NCI-H2107 treated with DMSO at 0.1 percent for 48 hours (cell line): ENCODE results near the gene TAAR2.
"Not testable (repeated sequence)": the region's sequence is repeated elsewhere in the genome, so short reads cannot be mapped to it uniquely, and the experiment has no call there.

Experiments used
- DNase-seq: peaks from one replicate; lab custom pipeline; 2025; ENCODE audit not compliant: unreplicated experiment; lab: John Stamatoyannopoulos, UW

The TAAR2 gene

DNA sequence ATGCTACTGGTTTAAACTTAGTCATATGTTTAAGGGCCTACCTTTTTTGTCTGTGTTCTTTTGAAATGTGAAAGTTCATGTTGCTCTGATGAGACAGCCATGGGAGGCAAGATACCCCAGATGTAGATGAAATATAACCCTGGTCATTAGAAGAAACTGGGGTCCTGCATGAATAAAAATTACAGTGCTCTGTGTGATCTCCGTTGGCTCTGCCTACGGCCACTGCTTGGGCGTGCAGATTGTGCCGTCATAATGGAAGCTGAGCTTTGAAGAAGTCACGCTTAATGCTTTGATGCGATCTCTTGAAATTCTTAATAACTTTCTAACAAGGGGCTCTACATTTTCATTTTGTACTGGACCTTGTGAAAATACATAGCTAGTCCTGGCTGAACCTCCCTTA is at the start of gene TAAR2:
Gene TAAR2, minus strand, starts transcription at position 101 of the 400 bp plus-strand sequence. Its CDS starts 0 bp downstream, at position 101.
- no peak for DNase-seq

DNA sequence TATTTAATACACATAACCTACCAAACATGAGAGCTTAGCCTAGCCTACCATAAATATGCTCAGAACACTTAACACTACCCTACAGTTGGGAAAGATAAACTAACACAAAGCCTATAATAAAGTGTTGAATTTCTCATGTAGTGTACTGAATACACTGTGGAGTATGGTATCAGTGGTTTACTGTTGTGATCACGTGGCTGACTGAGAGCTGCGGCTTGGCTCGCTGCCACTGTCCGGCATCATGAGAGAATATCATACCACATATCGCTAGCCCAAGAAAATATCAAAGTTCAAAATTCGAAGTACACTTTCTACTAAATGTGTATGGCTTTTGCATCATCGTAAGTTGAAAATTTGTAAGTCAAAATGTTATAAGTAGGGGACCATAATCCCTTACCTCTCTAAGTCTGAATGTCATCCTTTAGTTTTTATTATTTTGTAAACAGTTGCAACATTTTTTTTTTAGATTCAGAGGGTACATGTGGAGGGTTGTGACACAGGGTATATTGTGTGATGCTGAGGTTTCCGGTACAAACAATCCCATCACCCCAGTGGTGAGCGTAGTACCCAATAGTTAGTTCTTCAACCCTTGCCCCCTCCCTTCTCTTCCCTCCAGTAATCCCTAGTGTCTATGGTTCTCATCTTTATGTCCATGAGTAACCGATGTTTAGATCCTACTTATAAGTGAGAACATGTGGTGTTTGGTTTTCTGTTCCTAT is 49.5 kb upstream of the TAAR2 start:
- peak; percentile 89 for DNase-seq

- no peak for DNase-seq
These were observed 47.2 kb upstream of the TAAR2 start for GRCh38 chr6:132671295-132671694.

- DNase-seq: peak; percentile 61
These were observed 45.7 kb upstream of the TAAR2 start for GRCh38 chr6:132669690-132670291.

GRCh38 chr6:132666118-132666517 is 42.0 kb upstream of the TAAR2 start:
- DNase-seq: no peak

GRCh38 chr6:132664309-132665034 is 40.4 kb upstream of the TAAR2 start:
- DNase-seq: no peak

DNA sequence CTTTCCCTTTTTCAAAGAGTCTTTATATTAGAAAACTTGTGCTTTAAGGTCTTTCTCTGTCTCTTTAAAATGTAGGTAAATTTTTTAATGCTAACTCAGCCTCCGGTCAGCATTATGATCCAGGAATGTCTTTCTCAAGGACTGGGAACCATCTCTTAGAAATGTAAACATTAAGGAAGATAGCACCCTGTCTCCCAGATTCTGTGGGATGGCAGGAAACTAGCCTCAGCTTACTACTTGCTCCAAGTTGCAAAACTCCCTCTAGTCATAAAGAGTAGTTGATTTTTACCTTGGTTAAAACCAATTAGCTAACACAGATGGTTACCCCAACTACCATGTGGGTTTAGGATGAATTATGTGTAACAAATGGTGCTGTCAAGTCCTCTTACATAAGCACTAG is 39.6 kb upstream of the TAAR2 start:
- DNase-seq: no peak

DNA sequence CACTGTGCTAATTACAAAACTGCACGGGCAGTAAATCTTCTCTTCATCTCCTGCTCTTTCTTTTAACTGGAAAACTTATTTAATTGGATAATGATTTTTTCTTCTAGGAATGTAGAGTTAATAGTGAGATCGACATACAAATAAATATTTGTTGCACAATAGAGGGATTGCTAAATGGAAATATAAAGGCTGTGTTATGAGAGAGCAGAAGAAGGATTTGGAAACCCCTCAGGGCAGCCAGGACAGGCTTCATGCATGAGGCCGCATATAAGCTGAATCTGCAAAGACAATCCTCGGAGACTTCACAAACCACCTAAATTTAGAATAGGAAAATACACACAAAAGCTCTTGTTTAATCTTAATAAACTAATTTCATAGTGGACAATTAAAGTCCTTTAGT is 37.8 kb upstream of the TAAR2 start:
- DNase-seq: no peak

- peak; percentile 70 for DNase-seq
These were observed 35.0 kb upstream of the TAAR2 start, which contains the start of gene TAAR1 for GRCh38 chr6:132659082-132659481. Gene TAAR1, minus strand, starts transcription at chr6:132659182. Its CDS starts 13,179 bp downstream, at chr6:132646003.

DNA sequence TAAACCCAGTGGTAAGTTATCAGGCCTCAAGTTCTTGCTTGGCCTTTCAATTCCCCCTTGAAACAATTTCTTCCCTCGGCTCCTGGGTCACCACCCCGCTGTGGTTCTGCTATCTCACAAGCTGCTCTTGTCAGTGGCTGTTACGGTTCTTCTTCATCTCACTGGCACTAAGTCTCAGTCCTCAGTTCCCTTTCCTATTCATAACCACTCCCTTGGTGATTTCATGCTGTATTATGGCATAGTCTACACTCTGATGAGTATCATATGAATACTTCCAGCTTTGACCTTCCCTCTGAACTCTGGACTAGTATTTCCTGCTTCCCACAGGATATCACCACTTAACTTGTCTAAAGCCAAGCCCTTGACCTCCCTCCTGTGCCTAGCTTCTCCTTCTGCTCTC is 27.0 kb upstream of the TAAR2 start:
- no peak for DNase-seq

DNA sequence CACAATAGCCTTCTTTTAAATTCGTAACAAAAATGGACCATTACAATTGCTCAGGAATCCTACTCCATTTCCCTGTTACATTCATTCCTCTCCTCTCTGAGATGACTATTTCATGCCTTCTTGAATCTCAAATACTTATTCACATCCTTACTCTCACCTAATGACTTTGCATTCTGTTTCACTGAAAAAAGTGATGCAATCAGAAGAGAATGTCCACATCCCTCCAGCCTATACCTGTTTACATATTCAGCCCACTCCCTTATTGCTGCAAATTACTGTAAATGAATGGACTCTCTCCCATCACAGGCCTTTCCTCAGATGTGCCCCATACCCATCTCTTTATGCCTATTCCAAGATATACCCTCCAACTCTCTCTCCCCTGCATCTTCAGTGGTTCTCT is 26.4 kb upstream of the TAAR2 start:
- no peak for DNase-seq

- DNase-seq: no peak
These were observed 24.8 kb upstream of the TAAR2 start for GRCh38 chr6:132648828-132649227.

DNA sequence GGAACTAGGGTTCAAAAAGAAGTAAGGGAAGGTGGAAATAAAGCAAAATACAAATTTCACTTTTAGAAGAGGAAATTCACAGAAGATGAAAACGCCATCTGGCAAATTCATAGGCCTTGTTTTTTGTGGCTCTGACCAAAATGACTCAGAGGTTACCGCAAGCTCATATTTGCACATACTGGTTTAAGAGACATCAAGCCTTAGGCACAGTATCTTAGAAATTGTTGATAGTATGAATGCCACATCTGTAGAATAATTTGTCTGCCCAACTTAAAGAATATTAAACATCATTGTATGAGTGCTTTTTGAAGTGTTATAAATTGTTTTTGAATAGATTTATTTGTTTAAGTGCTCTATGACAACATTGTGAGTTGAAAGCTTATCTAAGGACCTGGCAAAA is 24.3 kb upstream of the TAAR2 start:
- DNase-seq: no peak

- no peak for DNase-seq
These were observed 19.5 kb upstream of the TAAR2 start for GRCh38 chr6:132643547-132643946.

DNA sequence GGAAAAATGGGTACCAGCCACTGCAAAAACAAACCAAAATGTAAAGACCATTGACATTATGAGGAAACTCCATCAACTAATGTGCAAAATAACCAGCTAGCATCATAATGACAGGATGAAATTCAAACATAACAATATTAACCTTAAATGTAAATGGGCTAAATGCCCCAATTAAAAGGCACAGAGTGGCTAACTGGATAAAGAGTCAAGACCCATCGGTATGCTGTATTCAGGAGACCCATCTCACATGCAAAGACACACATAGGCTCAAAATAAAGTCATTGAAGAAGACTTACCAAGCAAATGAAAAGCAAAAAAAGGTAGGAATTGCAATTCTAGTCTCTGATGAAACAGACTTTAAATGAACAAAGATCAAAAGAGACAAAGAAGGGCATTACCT is 13.1 kb upstream of the TAAR2 start:
- not testable (repeated sequence) for DNase-seq

DNA sequence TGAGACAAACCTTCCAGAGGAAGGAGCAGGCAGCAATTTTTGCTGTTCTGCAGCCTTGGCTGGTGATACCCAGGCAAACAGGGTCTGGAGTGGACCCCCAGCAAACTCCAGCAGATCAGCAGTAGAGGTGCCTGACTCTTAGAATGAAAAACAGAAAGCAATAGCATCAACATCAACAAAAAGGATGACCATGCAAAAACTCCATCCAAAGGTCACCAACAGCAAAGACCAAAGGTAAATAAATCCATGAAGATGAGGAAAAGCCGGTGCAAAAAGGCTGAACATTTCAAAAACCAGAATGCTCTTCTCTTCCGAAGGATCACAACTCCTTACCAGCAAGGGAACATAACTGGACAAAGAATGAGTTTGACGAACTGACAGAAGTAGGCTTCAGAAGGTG is 11.8 kb upstream of the TAAR2 start:
- DNase-seq: not testable (repeated sequence)

DNA sequence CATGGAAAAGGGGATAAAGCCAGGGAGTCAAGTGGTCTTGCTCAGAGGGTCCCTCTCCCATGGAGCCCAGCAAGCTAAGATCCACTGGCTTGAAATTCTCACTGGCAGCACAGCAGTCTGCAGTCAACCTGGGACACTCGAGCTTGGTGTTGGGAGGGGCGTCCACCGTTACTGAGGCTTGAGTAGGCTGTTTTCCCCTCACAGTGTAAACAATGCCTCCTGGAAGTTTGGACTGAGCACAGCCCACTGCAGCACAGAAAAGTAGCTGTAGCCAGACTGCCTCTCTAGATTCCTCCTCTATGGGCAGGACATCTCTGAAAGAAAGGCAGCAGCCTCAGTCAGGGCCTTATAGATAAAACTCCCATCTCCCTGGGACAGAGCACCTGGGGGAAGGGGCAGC is 11.2 kb upstream of the TAAR2 start:
- DNase-seq: not testable (repeated sequence)

DNA sequence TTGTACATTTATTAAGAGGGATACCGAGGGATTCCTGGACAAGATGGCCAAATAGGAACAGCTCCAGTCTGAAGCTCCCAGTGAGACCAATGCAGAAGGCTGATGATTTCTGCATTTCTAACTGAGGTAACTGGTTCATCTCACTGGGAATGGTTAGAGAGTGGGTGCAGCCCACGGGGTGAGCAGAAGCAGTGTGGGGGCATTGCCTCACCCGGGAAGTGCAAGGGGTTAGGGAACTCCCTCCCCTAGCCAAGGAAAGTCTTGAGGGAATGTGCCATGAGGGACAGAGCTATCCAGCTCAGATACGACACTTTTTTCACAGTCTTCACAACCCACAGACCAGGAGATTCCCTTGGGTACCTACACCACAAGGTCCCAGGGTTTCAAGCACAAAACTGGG is 10.7 kb upstream of the TAAR2 start:
- no peak for DNase-seq

DNA sequence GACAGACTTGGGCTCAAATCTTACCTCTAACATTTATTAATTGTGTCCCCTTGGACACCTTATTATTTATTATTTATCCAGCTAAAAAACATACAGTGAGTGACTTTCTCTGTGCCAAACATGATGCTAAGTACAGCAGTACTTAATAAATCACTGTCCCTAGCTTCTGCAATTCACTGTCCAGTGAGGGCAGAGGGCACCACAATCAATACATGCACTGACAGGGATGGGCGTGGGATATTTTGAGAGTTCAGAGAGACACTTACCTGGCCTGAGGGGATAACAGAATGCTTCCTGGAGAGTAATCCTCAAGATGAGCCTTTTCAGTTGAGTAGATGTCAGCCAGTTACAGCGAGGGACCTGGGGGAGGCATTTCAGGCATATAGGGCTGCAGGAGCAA is 9.3 kb upstream of the TAAR2 start:
- DNase-seq: no peak

- no peak for DNase-seq
These were observed 799 bp downstream of the TAAR2 start for GRCh38 chr6:132623106-132623845.

- DNase-seq: no peak
These were observed 7.4 kb downstream of the TAAR2 start for GRCh38 chr6:132616677-132617076.
